GM19238 (cell line): ENCODE results near the gene ASPHD1.

Experiments
- DNase-seq: peaks from one replicate; pipeline ENCODE4 v3.0.0; 2011; ENCODE audit warnings: low spot score; ENCODE audit not compliant: insufficient read length

The ASPHD1 gene

DNA sequence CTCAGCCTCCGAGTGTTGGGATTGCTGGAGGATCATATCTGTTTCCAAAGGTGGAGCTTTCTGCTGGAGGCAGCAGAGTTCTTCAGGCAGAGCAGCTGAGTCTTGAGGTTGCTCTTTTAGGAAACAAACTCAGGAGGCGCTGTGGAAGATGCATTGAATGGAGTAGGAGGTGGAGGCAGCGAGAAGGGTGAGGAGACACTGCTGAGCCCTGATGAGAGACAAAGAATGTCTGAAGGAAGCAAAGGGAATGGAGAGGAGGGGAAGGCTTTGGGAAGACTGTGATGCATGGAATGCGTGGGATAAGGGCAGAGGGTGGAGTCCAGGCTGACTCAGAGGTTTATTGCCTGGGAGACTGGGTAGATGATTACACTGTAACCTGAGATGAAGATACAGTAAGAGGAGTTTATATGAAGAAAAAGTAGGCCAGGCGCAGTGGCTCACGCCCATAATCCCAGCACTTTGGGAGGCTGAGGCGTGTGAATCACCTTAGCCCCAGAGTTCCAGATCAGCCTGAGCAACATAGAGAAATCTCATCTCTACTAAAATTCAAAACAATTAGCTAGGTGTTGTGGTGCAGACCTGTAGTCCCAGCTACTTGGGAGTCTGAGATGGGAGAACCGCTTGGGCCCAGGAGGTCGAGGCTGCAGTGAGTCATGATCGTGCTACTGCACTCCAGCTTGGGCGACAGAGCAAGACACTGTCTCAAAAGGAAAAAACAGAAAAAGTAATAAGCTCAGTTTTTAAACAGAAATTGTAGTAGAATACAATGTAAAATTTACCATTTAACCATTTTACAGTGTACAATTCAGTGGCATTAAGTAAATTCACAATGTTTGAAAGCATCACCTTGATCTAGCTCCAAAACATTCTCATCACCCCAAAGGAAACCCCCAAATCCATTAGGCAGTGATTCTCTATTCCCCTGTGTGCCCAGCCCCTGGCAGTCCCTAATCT, 43.8 kb downstream of the ASPHD1 start:
- DNase-seq, result no peak

GRCh38 chr16:29947897-29948296, 47.6 kb downstream of the ASPHD1 start:
- DNase-seq, result no peak

DNA sequence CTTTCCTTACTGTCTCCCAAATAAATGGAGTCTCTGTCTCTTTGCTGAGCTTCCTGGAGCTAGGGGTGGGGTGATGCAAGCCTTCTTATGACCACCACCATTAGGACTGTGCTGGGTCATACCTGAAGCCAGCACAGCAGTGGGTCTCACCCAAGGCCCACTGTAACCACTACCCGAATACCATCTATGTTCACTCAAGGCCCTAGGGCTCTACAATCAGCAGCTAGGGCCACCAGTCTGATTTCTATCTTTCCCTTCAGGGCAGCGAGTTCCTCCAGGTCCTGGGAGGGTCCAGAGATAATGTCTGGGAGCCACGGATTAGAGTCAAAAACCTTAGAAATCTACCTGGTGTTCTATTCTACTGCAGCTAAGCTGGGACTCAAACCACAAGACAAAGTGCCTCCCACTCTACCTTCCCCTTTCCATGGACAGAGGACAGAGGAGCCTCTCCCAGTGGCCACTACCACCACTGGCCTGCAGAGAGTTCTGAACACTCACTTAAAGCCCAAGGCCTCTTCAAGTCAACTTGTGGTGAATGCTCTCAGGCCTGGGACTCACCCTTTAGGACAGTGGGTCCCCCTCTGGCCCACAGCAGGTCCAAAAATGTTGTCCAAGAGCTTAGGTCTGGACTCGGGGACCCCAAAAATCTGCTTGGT, 50.6 kb downstream of the ASPHD1 start:
- DNase-seq, result no peak

GRCh38 chr16:29951625-29952365, 51.5 kb downstream of the ASPHD1 start:
- DNase-seq, result no peak
